HepG2 (cell line): ENCODE results near the gene HK2. TPM values are rescaled to one million over a fixed set of nuclear protein-coding genes. Genes with fewer than 3 reads are reported as not detected.

Source experiments
- AKAP8 ChIP-seq: sonication (generic); formaldehyde crosslinking; IDR thresholded peaks from 2 replicates; pipeline ENCODE4 v1.5.1; 2020; ENCODE audit warnings: mild to moderate bottlenecking, missing genetic modification reagents
- DR1 ChIP-seq: sonication (generic); formaldehyde crosslinking; IDR thresholded peaks from 2 replicates; pipeline ENCODE4 v1.8.0; 2021; ENCODE audit warnings: mild to moderate bottlenecking, missing genetic modification reagents, inconsistent platforms
- IRF9 ChIP-seq: sonication (generic); formaldehyde crosslinking; IDR thresholded peaks from 2 replicates; pipeline ENCODE4 v1.8.0; 2022; ENCODE audit warnings: missing genetic modification reagents, mild to moderate bottlenecking, borderline replicate concordance
- KDM5B ChIP-seq: sonication (generic); formaldehyde crosslinking; IDR thresholded peaks from 2 replicates; pipeline ENCODE4 v1.4.0; 2020; ENCODE audit warnings: missing genetic modification reagents, mild to moderate bottlenecking, borderline replicate concordance
- NFE2 ChIP-seq: sonication (generic); formaldehyde crosslinking; IDR thresholded peaks from 2 replicates; pipeline ENCODE4 v1.4.0; 2020; ENCODE audit warnings: missing genetic modification reagents
- NFIC ChIP-seq: IDR thresholded peaks from 2 replicates; pipeline ENCODE4 v1.6.1; 2012; ENCODE audit warnings: mild to moderate bottlenecking, low read length, inconsistent platforms
- PHF21A ChIP-seq: sonication (generic); formaldehyde crosslinking; IDR thresholded peaks from 2 replicates; pipeline ENCODE4 v1.5.0; 2020; ENCODE audit warnings: mild to moderate bottlenecking, missing genetic modification reagents
- ZHX2 ChIP-seq, 2 experiments: sonication (generic) in 1 of 2; formaldehyde crosslinking in 1 of 2; IDR thresholded peaks; 2 replicates each; pipeline versions ENCODE4 v1.6.1 to v1.9.0; 2014 to 2022; ENCODE audit warnings: antibody characterized with exemption in 1 of 2, borderline replicate concordance in 1 of 2, inconsistent platforms in 1 of 2, low read depth in 1 of 2, missing genetic modification reagents in 1 of 2
- ZNF232 ChIP-seq: sonication (generic); formaldehyde crosslinking; IDR thresholded peaks from 2 replicates; pipeline ENCODE4 v1.4.0; 2020; ENCODE audit warnings: missing genetic modification reagents, borderline replicate concordance
- ZNF256 ChIP-seq: sonication (generic); formaldehyde crosslinking; conservative IDR thresholded peaks from 2 replicates; pipeline ENCODE4 v1.4.0; 2020; ENCODE audit warnings: missing genetic modification reagents
- ZNF282 ChIP-seq: fragments of 450-650 bp; IDR thresholded peaks from 2 replicates; pipeline ENCODE4 v1.6.1; 2018; ENCODE audit not compliant: partially characterized antibody
- ZNF552 ChIP-seq: sonication (generic); formaldehyde crosslinking; IDR thresholded peaks from 2 replicates; pipeline ENCODE4 v1.9.0; 2022; ENCODE audit warnings: missing genetic modification reagents, mild to moderate bottlenecking, borderline replicate concordance
- ZNF777 ChIP-seq: sonication (generic); formaldehyde crosslinking; IDR thresholded peaks from 2 replicates; pipeline ENCODE4 v1.4.0; 2020; ENCODE audit warnings: missing genetic modification reagents
- ZNF784 ChIP-seq: sonication (generic); formaldehyde crosslinking; IDR thresholded peaks from 2 replicates; pipeline ENCODE4 v1.5.1; 2020; ENCODE audit warnings: missing genetic modification reagents, mild to moderate bottlenecking, borderline replicate concordance
- polyA plus RNA-seq, 8 experiments: library from polyadenylated mRNA; depleted of rRNA in 3 of 8; stranded (reverse) in 7 of 8; unstranded in 1 of 8; fragments of >200 nt; fragmentation: Illumina TruSeq in 4 of 8; extraction: Trizol in 4 of 8; gene quantifications; 2 replicates each; pipeline versions ENCODE4 v1.2.1 to v1.2.3, GENCODE V29; 2011 to 2016; ENCODE audit warnings: low read depth in 4 of 8, missing spikeins in 1 of 8, mixed read lengths in 1 of 8; ENCODE audit not compliant: insufficient read depth in 1 of 8
- total RNA-seq, 5 experiments: library from RNA; depleted of rRNA; stranded (reverse); fragments of >200 nt; fragmentation: Illumina TruSeq; extraction: Trizol; gene quantifications; 2 replicates each; pipeline ENCODE4 v1.2.3, GENCODE V29; 2016; ENCODE audit warnings: low read depth in 1 of 5

HK2 gene
- total and polyA plus RNA-seq, 2 of the 13 experiments (the other 11 are each of a cell fraction or from before 2014, with no cell fraction given) = 13.2 to 101 TPM

GRCh38 chr2:74833418-74834233 lies at the start of gene HK2 (continued):
- TF ChIP-seq NFIC (no peak), ZNF256 (0 out of 2 replicates have a peak, but pooled peaks have one; percentile 21), DR1 (CRISPR knock-in tag) (peak; percentile 62; the same call in 1 of the 2 replicates), ZNF282 (no peak), ZNF777 (CRISPR knock-in tag) (peak; percentile 55), ZNF552 (CRISPR knock-in tag) (peak; percentile 74; the same call in 1 of the 2 replicates), PHF21A (0 out of 2 replicates have a peak, but pooled peaks have one; percentile 16), NFE2 (no peak), KDM5B (peak; percentile 10; the same call in 1 of the 2 replicates), AKAP8 (CRISPR knock-in tag) (no peak), ZNF232 (CRISPR knock-in tag) (peak; percentile 95; the same call in 1 of the 2 replicates), ZNF784 (no peak; the same call in 1 of the 2 replicates), ZHX2 (IDR thresholded peaks at IDR 0.05; ENCODE audit: low read depth) (peak; percentile 34; the same call in 1 of the 2 replicates), ZHX2 (CRISPR knock-in tag; IDR thresholded peaks at IDR 0.05; ENCODE audit: borderline replicate concordance) (no peak), IRF9 (CRISPR knock-in tag) (no peak)
